Activated CD4-positive, CD25-positive, alpha-beta regulatory T cell treated with anti-CD3 and anti-CD28 coated beads, Interleukin-2, amount 50 U/mL, for 72 hours (primary cell): Measurements from ENCODE around the gene FTMT.
"Not testable (repeated sequence)": the region's sequence is repeated elsewhere in the genome, so short reads cannot be mapped to it uniquely, and the experiment has no call there.

Experiments
- DNase-seq: peaks from one replicate; pipeline ENCODE4 v3.0.0; 2021

Gene FTMT

DNA sequence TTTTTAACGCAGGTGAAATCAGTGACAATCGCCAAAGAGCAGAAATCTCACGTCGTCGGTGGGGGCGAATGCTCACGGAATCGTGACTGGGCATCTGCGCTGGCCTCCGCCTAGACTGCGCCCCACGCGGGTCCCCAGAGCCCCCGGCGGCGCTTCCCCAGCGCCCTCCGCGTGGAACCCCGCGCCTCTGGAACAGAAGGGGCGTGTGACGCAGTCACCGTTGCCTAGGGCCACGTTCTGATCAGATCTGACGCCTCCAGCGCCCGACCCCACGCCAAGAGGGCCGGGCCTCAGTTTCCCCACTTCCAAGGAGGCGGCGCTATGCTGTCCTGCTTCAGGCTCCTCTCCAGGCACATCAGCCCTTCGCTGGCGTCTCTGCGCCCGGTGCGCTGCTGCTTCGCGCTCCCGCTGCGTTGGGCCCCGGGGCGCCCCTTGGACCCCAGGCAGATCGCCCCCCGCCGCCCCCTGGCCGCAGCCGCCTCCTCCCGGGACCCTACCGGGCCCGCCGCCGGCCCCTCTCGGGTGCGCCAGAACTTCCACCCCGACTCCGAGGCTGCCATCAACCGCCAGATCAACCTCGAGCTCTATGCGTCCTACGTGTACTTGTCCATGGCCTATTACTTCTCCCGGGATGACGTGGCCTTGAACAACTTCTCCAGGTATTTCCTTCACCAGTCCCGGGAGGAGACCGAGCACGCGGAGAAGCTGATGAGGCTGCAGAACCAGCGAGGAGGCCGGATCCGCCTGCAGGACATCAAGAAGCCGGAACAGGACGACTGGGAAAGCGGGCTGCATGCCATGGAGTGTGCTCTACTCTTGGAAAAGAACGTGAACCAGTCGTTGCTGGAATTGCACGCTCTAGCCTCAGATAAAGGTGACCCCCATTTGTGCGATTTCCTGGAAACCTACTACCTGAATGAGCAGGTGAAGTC, at the start of gene FTMT:
Gene FTMT, plus strand, starts transcription at position 240 of the 932 bp plus-strand sequence. Its CDS starts 82 bp downstream, at position 322.
- DNase-seq: no peak

DNA sequence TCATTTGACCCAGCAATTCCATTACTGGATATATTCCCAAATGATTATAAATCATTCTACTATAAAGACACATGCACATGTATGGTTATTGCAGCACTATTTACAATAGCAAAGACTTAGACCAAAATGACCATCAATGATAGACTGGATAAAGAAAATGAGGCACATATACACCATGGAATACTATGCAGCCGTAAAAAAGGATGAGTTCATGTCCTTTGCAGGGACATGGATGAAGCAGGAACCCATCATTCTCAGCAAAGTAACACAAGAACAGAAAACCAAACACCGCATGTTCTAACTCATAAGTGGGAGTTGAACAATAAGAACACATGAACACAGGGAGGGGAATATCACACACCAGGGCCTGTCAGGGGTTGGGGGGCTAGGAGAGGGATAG, 46.4 kb upstream of the FTMT start:
- DNase-seq: not testable (repeated sequence)

DNA sequence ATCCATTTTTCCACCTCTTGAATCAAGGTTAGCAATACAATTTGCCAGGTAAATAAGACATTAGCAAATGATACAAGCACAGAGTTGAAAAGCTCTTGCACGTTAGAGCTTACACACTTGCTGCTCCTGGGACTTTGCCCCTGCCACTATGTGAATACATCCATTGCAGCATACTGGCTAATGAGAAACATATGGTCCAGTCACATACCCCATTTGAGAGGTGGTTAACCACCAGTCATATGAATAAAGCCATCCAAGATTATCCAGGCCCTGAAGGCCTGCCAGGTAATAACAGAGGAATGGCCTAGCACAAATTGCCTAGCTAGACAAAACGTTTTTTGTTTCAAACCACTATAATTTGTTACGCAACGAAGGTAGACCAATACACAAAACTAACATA, 45.8 kb upstream of the FTMT start:
- no peak for DNase-seq

DNA sequence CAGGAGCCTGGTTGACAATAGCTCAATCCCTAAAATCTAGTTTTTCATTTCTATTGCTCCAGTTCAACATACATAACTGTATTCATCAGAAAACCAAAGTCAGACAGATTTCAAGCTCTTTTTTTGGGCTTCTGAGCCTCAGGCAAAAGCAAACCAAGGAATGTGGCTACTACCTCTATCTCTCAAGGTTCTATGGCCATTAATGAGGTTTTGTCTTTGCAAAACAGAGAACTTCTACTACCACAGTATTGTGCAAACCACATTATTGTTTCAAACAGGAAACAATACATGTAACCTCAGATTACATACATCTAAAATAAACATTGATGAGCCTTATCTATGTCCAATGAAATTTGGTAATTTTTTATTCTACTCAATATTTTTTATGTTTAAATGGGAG, 35.5 kb upstream of the FTMT start:
- no peak for DNase-seq

DNA sequence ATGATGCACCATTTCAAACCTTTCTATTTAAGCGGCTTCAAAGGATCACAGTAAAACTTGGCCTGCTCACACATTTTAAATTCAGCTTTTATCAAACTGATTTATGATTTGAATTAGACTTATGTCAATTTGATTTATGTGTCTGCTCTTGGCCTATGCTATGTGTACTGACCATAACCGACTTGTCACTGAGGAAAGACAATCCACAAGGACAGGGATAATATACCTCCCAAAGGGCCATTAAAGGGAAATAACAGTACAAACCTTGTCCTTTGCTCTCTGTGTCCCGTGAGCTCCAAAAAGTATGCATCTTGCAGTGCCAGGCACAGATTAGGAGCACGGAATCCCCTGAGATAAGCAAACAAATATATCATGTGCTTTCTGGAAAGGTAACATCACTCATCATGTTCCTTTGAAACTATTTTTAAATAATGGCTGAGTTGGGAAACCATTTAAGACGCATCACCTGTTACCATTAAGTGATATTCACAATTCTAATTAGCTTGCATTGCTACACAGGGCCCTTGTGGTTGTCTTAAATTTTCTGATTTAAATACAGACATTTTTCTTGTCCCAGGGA, 31.9 kb upstream of the FTMT start:
- DNase-seq: no peak

DNA sequence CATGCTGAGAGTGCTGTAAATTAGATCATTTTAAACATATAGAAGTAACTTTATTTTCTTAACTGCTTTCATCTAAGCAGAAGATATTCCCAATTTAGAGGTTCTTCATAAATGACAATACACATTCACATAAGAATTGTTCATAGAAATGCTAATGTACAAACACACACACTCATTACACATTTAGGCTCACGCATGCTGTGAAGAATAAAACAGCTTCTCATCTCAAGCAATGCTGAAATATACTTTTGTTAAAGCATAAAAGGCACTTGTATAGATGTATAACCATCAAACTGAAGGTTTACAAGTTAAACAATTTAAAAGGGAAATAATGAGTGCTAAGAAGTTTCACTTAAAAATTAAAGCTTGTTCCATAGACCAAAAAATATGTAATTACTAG, 18.1 kb upstream of the FTMT start:
- DNase-seq: no peak

DNA sequence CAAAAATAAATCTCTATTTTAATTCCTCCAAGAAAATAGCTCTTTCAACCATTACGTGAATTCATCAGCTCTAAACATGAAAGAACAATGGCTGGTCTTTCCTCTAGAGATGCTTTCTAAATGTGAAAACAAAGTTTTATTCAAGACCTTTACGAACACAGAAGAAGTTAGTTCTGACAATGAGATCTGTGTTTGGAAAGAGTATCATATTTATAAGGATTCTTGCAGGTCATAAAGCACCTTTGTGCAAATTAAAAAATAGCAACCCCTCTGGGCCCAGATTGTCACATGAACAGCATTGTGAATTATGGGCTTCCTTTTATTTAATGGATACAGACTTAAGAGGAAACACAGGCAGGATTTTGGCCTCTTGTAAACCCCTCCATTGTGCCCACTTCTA, 17.7 kb upstream of the FTMT start:
- DNase-seq: no peak

DNA sequence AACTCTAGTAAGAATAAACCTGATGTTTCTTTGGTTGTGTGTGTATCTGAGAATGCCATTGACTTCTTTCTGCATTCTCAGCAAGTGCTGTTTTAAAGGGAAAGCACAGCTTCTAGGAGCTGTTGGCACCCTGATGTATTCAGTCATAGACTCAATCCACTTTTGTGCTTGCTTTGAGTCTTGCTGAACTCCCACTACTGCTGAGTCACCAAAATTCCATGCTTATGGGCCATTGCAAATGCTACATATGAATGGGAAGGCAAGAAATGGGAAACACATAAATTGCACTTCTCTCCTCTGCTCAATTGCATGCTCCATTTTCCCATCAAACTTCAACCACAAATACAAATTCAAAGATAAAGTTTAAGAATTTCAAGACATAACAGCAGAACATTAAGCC, 9.8 kb upstream of the FTMT start:
- DNase-seq: no peak

DNA sequence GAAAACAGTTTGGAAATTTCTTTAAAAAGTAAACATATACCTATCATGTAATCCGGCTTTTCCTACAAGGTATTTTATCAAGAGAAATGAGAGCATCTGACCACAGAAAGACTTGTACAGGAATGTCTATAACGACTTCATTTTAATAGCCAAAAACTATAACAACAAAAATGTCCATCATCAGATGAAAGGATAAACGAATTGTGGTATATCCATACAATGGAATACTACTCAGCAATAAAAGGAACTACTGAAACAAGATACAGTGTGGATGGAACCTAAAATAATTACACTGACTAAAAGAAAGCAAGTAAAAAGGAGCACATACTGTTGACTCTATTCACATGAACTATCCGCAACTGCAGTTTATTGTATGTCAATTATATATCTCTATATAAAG, 1.4 kb upstream of the FTMT start:
- DNase-seq: no peak

DNA sequence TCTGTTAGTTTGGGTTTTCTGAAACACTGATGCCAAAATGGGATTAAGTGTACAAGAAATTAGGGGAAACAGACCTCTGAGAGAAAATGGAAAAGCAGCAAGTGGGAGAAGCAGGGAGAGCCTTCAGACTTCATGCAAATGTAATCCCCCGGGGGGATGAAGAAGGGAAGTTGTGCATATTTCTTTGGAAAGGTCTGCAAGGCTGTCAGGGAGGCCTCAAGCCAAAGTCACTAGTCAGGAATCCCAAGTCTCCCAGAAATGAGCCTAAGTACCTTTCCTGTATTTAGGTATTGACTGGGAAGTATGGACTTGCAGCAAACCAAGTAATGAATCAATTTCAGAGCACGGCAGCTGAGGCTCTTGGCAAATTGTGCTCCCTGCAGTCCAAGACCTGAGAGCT, 2.2 kb downstream of the FTMT start:
- DNase-seq: no peak

DNA sequence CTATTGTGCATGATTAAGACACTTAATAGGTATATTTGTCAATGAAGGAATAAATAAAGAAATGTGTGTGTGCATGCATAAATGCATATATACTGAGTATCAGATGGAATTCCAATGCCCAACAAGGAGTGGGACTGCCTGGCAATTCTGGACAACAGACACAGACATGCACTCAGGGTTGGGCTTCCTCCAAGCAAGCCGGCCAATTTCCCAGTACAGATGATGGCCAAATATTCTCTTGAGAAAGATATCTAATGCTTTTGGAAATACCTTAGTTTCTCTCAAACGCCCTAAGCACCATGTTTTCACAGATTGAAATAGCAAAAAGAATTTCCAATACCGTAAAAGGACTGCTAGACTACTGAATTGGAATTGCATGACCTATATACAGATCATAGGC, 11.1 kb downstream of the FTMT start:
- no peak for DNase-seq

DNA sequence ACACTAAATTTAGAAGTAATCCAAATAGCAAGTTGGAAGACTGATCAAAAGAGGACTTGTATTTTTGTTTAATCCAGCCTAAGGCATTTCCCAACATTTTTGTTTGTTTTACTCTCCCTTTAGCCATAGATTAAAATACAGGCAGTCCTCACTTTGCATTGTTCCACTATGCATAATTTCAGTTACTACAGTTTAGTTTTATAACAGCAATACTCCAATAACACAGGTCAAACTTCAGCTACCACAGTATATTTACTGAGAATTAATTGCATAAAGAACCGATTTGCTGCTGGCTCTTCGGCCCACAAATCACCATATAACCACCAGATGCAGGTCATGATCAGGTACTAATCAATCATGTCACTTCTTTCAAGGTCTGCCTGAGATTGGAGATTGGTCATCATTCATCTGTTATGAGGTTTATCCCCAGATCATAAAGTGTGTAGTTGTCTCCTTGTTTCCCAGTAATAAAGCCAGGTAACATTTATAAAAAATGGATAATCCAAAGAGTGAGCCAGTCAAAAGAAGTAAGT, 12.1 kb downstream of the FTMT start:
- DNase-seq: no peak

DNA sequence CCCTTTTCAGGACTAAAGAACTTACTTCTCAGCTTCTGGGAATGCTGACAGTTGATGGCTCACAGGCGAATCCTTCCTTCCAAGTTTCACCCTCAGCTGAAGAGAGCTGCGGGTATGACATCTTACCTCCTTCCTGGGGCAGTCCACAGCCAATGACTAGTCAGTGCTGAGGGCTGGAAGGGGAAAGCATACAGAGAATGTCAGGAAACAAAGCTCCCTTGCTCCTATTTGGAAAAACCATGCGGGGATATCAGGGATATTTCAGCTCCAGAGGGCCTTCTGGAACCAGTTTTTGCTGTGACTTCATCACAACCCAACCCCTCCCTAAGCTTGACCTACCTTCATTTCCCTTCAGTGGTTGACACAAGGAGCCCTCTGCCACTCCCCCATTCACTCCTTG, 15.7 kb downstream of the FTMT start:
- DNase-seq: no peak

DNA sequence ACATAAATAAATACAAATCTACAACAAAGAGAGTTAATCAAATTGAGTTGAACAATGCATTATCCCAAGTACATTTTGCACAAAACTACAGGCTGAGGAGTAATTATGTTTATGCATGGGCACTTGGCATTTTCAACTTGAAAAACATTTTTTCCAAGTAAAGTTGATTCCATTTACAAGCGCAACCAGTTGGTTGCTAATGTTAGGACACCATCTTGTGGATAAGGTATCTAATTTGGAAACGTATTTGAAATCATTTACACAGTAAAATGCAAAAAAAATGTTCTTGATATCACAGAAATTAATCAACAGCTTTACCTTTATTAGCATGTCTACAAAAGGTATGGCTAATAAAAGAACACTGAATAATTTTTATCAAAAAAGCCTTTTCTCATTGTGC, 18.8 kb downstream of the FTMT start:
- no peak for DNase-seq

DNA sequence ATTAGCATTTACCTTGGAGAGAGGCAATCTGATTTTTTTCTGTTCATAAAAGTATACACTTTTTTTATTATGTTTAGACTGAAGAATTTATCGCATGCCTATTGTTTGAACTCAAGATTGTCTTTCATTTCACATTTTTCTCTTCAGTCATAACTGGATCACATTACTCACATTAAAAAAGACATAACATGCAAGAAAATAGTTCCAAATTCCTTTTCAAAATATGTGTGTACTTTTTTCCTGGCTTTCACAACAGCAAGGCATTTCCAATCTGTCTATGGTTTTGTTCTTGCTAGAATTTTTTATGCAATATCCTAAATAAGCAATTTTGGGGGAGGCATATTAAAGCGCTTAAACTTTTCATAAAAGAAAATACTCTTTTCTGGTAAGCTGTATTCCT, 21.2 kb downstream of the FTMT start:
- DNase-seq: no peak

DNA sequence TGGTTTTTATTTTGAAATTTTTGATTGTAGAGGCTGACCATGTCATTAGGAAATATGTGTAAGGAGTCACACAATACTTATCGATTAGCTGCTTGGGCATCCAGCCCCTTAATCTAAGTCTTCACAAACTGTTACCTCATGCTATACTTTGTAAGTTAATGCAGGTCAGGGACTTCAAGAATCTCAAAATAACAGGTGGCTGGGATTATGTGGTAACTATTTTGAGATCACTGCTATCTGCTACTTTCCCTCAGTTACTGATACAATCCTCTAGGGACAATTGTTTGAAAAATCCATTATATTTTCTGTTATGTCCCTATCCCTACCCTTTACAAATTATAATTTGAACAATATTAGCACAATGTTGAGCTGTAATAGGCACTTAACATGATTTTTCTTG, 21.7 kb downstream of the FTMT start:
- no peak for DNase-seq

DNA sequence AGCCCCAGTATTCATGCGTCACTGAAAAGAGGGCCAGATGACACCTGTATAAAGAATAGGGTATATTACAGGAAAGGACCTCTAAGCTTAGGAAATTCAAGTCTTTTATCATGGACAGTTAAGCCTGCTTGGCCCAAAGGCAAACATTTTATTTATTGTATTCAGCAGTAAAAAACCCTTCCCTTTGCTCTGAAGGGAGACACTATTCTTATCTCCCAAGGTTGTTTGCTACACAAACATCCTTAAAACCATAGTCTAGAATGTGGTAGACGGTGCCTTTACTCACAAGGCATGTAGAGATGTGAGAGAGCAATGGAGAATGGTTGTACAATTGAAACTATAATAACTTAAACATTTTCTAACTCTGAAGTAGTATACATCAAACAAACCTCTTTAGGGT, 33.9 kb downstream of the FTMT start:
- DNase-seq: no peak

DNA sequence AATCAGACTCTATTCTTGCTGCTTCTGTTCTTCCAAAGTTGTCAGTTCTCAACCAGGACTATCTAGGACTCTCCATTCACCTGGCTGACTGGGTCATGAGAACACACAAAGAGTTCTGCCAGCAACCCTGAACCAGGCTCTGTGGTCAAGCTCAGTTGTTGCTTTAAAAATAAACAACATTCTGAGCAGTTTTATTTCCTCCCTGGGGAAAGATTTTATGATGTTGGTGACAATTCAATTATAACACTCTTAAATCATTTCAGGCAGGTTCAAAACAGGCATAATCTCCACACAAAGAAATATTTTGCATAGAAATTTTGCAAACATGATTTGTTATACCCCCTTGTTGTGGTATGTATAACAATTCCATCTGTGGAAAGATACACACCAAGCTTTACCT, 36.0 kb downstream of the FTMT start:
- no peak for DNase-seq

DNA sequence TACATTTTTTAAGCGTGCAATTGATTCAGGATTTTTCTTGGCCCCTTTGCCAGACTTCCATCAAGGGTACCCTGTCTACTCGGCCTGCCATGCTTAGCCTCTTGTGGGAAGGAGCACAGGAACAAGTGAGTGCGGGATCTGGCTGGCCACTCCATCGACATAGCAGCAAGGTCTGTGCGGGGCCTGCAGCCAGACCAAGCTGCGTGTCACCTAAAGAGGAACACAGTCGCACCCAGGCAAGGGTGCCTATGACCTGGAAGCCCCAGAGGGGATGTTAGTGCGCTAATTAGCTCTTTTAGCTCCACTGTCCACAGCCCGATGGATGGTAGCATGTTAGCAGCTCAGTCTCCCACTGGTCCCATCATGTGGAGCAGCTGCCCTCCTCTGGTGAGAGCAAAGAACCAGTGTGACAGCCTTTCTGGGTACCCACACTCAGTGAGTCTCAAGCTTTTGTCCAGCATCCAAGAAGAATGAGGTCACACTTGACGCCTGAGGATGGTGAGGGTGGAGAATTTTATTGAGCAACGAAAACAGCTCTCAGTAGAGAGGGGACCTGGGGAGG, 38.7 kb downstream of the FTMT start:
- no peak for DNase-seq

DNA sequence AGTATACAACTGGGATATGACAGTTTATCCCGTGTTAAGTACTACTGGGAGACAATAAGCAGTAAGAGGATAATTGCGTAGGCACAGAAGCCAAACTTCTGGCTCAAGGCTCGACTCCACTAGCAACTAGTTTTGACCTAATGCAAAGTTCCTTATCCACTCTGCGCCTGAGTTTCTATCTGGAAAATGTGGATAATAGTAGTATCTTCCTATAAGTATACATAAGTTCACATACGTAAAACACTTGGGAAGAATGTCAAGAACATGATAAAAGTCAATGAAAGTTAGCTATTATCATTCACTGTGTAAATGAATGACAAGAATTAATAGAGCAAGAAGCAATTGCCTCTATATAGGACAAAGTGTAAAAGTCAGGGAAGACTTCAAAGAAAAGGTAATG, 45.7 kb downstream of the FTMT start:
- DNase-seq: no peak

DNA sequence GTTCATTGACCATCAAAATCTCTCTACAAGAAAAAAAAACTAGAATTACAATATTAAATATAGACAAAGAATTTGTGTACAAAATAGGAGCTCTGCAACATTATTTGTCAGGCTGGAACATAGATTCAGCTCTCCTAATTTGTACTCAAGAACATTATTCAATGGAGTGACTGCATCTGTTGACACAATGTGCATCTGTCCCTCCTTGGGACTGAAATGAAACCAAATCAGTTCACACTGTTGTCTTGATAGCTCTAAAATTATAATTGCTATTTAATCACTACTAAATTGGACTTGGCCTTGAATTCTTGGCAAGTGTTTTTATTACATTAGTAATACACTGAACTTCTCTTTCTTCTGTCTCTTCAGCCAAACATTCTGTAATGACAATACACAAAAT, 47.7 kb downstream of the FTMT start:
- no peak for DNase-seq
